ENCODE data around the gene MYO18B. TPM values are rescaled to one million over a fixed set of nuclear protein-coding genes. Genes with fewer than 3 reads are reported as not detected.
A peak's percentile ranks its signal among the peaks of the same experiment; 100 is the strongest.

MYO18B gene
- total RNA-seq, 1 experiment from 2014 or later, result 0.05 TPM

- DNase-seq (ENCODE audit: extremely low read depth, low read depth), result peak; percentile 76
These were observed 5.4 kb downstream of the MYO18B start for GRCh38 chr22:25747245-25747944.

GRCh38 chr22:25748140-25748539 lies 6.2 kb downstream of the MYO18B start:
- no peak for DNase-seq (ENCODE audit: extremely low read depth, low read depth)

- DNase-seq (ENCODE audit: extremely low read depth, low read depth), result no peak
These were observed 6.7 kb downstream of the MYO18B start for GRCh38 chr22:25748704-25749103.

- DNase-seq (ENCODE audit: extremely low read depth, low read depth), result no peak
These were observed 7.6 kb downstream of the MYO18B start for GRCh38 chr22:25749420-25750169.

- no peak for DNase-seq (ENCODE audit: extremely low read depth, low read depth)
These were observed 8.7 kb downstream of the MYO18B start for GRCh38 chr22:25750569-25751173.

GRCh38 chr22:25751174-25751581 lies 9.2 kb downstream of the MYO18B start:
- DNase-seq (ENCODE audit: extremely low read depth, low read depth), result no peak

- DNase-seq (ENCODE audit: extremely low read depth, low read depth), result no peak
These were observed 10.7 kb downstream of the MYO18B start for GRCh38 chr22:25752615-25753214.

- no peak for DNase-seq (ENCODE audit: extremely low read depth, low read depth)
These were observed 11.3 kb downstream of the MYO18B start for GRCh38 chr22:25753252-25753651.

- DNase-seq (ENCODE audit: extremely low read depth, low read depth), result peak; percentile 58
These were observed 12.7 kb downstream of the MYO18B start for GRCh38 chr22:25754527-25755202.

GRCh38 chr22:25757686-25758085 lies 15.7 kb downstream of the MYO18B start:
- DNase-seq (ENCODE audit: extremely low read depth, low read depth), result no peak

GRCh38 chr22:25758316-25758715 lies 16.3 kb downstream of the MYO18B start:
- no peak for DNase-seq (ENCODE audit: extremely low read depth, low read depth)

GRCh38 chr22:25759825-25760231 lies 17.8 kb downstream of the MYO18B start:
- peak; percentile 40 for DNase-seq (ENCODE audit: extremely low read depth, low read depth)

GRCh38 chr22:25760294-25760693 lies 18.3 kb downstream of the MYO18B start:
- no peak for DNase-seq (ENCODE audit: extremely low read depth, low read depth)

- no peak for DNase-seq (ENCODE audit: extremely low read depth, low read depth)
These were observed 19.0 kb downstream of the MYO18B start for GRCh38 chr22:25760848-25761595.

GRCh38 chr22:25762147-25762546 lies 20.2 kb downstream of the MYO18B start:
- DNase-seq (ENCODE audit: extremely low read depth, low read depth), result no peak

- no peak for DNase-seq (ENCODE audit: extremely low read depth, low read depth)
These were observed 21.3 kb downstream of the MYO18B start for GRCh38 chr22:25763239-25763777.

- no peak for DNase-seq (ENCODE audit: extremely low read depth, low read depth)
These were observed 22.5 kb downstream of the MYO18B start for GRCh38 chr22:25764270-25765015.

- no peak for DNase-seq (ENCODE audit: extremely low read depth, low read depth)
These were observed 23.0 kb downstream of the MYO18B start for GRCh38 chr22:25765016-25765367.

- no peak for DNase-seq (ENCODE audit: extremely low read depth, low read depth)
These were observed 23.8 kb downstream of the MYO18B start for GRCh38 chr22:25765801-25766200.
